Measurements from ENCODE around the gene FANK1.
"Not testable (repeated sequence)": the region's sequence is repeated elsewhere in the genome, so short reads cannot be mapped to it uniquely, and the experiment has no call there.

- TF ChIP-seq POLR2A (IDR thresholded peaks at IDR 0.05), result not testable (repeated sequence)
- TF ChIP-seq, protein P1, sequence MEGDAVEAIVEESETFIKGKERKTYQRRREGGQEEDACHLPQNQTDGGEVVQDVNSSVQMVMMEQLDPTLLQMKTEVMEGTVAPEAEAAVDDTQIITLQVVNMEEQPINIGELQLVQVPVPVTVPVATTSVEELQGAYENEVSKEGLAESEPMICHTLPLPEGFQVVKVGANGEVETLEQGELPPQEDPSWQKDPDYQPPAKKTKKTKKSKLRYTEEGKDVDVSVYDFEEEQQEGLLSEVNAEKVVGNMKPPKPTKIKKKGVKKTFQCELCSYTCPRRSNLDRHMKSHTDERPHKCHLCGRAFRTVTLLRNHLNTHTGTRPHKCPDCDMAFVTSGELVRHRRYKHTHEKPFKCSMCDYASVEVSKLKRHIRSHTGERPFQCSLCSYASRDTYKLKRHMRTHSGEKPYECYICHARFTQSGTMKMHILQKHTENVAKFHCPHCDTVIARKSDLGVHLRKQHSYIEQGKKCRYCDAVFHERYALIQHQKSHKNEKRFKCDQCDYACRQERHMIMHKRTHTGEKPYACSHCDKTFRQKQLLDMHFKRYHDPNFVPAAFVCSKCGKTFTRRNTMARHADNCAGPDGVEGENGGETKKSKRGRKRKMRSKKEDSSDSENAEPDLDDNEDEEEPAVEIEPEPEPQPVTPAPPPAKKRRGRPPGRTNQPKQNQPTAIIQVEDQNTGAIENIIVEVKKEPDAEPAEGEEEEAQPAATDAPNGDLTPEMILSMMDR (IDR thresholded peaks at IDR 0.05), result not testable (repeated sequence)
These were observed 13.1 kb downstream of the FANK1 start for GRCh38 chr10:125909491-125909890.

Measured in uterus (tissue), 2 donors.